ENCODE measurements around the gene ADO. TPM values are rescaled to one million over a fixed set of nuclear protein-coding genes. Genes with fewer than 3 reads are reported as not detected.
"Not testable (repeated sequence)": the region's sequence is repeated elsewhere in the genome, so short reads cannot be mapped to it uniquely, and the experiment has no call there.

Gene ADO
- total RNA-seq, 1 experiment from 2014 or later = 13.6 TPM

GRCh38 chr10:62778125-62778524 is 26.4 kb upstream of the ADO start:
- no peaks in the 10 kb centered on the region for H4K20me1 ChIP-seq (ENCODE audit: insufficient read depth)
- no peaks in the 10 kb centered on the region for H3K36me3 ChIP-seq (ENCODE audit: low read depth)
- intact Hi-C loops (cut with micrococcal nuclease; ENCODE audit: unreplicated experiment) = no loop called here
- no peaks in the 10 kb centered on the region for H3F3A ChIP-seq (ENCODE audit: insufficient read depth, low read depth)
- DNase-seq = no peak
- POLR2A ChIA-PET (ENCODE audit: unreplicated experiment) = no interaction called here
- no peak overlapping the region for H3K4me2 ChIP-seq
- no peak for TF ChIP-seq CTCF (conservative IDR thresholded peaks at IDR 0.05)
- no peak for TF ChIP-seq EZH2 (IDR thresholded peaks at IDR 0.05; ENCODE audit: low read depth)
- CTCF ChIA-PET = no interaction called here
- H3K4me3 ChIP-seq = no peak overlapping the region
- no TSS peak for BruUV-seq (replicated peaks)
- no peaks in the 10 kb centered on the region for H3K4me1 ChIP-seq (replicated peaks; ENCODE audit: insufficient read depth)
- H3K27me3 ChIP-seq (ENCODE audit: insufficient read depth, low read depth) = no peaks in the 10 kb centered on the region
- no peaks in the 10 kb centered on the region for H3K79me2 ChIP-seq (ENCODE audit: low read depth)
- H2AFZ ChIP-seq = no peak overlapping the region
- H3K9me3 ChIP-seq (ENCODE audit: insufficient read depth, low read depth) = no peaks in the 10 kb centered on the region
- no peaks in the 10 kb centered on the region for H3K9me2 ChIP-seq (ENCODE audit: insufficient read depth)
- H3K27ac ChIP-seq = no peak overlapping the region

- no peak for TF ChIP-seq CTCF (conservative IDR thresholded peaks at IDR 0.05)
- TF ChIP-seq EZH2 (IDR thresholded peaks at IDR 0.05; ENCODE audit: low read depth) = no peak
- Histone ChIP-seq H3K4me1 (replicated peaks; ENCODE audit: insufficient read depth) (no peaks in the 10 kb centered on the region), H2AFZ (no peak overlapping the region), H3K36me3 (ENCODE audit: low read depth) (no peaks in the 10 kb centered on the region), H3K27ac (no peak overlapping the region), H3K79me2 (ENCODE audit: low read depth) (no peaks in the 10 kb centered on the region), H3K4me2 (no peak overlapping the region), H3K27me3 (ENCODE audit: insufficient read depth, low read depth) (no peaks in the 10 kb centered on the region), H3K9me2 (ENCODE audit: insufficient read depth) (no peaks in the 10 kb centered on the region), H3K4me3 (no peak overlapping the region), H4K20me1 (ENCODE audit: insufficient read depth) (no peaks in the 10 kb centered on the region), H3K9me3 (ENCODE audit: insufficient read depth, low read depth) (no peaks in the 10 kb centered on the region), H3F3A (ENCODE audit: insufficient read depth, low read depth) (no peaks in the 10 kb centered on the region)
- no peak for DNase-seq
- CTCF ChIA-PET = no interaction called here
- intact Hi-C loops (cut with micrococcal nuclease; ENCODE audit: unreplicated experiment) = no loop called here
- POLR2A ChIA-PET (ENCODE audit: unreplicated experiment) = no interaction called here
- no TSS peak for BruUV-seq (replicated peaks)
These were observed 24.9 kb upstream of the ADO start for GRCh38 chr10:62779487-62780248.

GRCh38 chr10:62784537-62784936 is 20.0 kb upstream of the ADO start:
- H3K36me3 ChIP-seq (ENCODE audit: low read depth); DNase-seq; BruUV-seq (replicated peaks); H3K9me2 ChIP-seq (ENCODE audit: insufficient read depth); H3K4me1 ChIP-seq (replicated peaks; ENCODE audit: insufficient read depth); CTCF ChIA-PET; H3K9me3 ChIP-seq (ENCODE audit: insufficient read depth, low read depth); H2AFZ ChIP-seq; H3K4me3 ChIP-seq; H3F3A ChIP-seq (ENCODE audit: insufficient read depth, low read depth); H3K4me2 ChIP-seq; H3K27me3 ChIP-seq (ENCODE audit: insufficient read depth, low read depth); intact Hi-C loops (cut with micrococcal nuclease; ENCODE audit: unreplicated experiment); H3K79me2 ChIP-seq (ENCODE audit: low read depth); H3K27ac ChIP-seq; POLR2A ChIA-PET (ENCODE audit: unreplicated experiment); H4K20me1 ChIP-seq (ENCODE audit: insufficient read depth): not testable (repeated sequence)

- H3K9me2 ChIP-seq (ENCODE audit: insufficient read depth); H3K79me2 ChIP-seq (ENCODE audit: low read depth); intact Hi-C loops (cut with micrococcal nuclease; ENCODE audit: unreplicated experiment); CTCF ChIA-PET; H3K27me3 ChIP-seq (ENCODE audit: insufficient read depth, low read depth); H3K4me1 ChIP-seq (replicated peaks; ENCODE audit: insufficient read depth); H3K4me2 ChIP-seq; H3F3A ChIP-seq (ENCODE audit: insufficient read depth, low read depth); POLR2A ChIA-PET (ENCODE audit: unreplicated experiment); H2AFZ ChIP-seq; H3K4me3 ChIP-seq; H4K20me1 ChIP-seq (ENCODE audit: insufficient read depth); BruUV-seq (replicated peaks); H3K27ac ChIP-seq; H3K9me3 ChIP-seq (ENCODE audit: insufficient read depth, low read depth); H3K36me3 ChIP-seq (ENCODE audit: low read depth); DNase-seq: not testable (repeated sequence)
These were observed 16.2 kb upstream of the ADO start for GRCh38 chr10:62788285-62788684.
